Measurements from ENCODE around the gene KRT76.

KRT76 gene

GRCh38 chr12:52808573-52809160 lies 31.5 kb upstream of the KRT76 start:
- no peak overlapping the region for H3K4me3 ChIP-seq (ENCODE audit: low read depth, low read length)
- no peak for DNase-seq (ENCODE audit: low read depth)
- in situ Hi-C loops (cut with HindIII; ENCODE audit: low sequenced_read_pairs): no loop called here
- no peak for TF ChIP-seq CTCF (IDR thresholded peaks at IDR 0.05; ENCODE audit: low read depth, low read length, missing control alignments)

- DNase-seq (ENCODE audit: low read depth): no peak
- TF ChIP-seq CTCF (IDR thresholded peaks at IDR 0.05; ENCODE audit: low read depth, low read length, missing control alignments): no peak
- no peak overlapping the region for H3K4me3 ChIP-seq (ENCODE audit: low read depth, low read length)
- in situ Hi-C loops (cut with HindIII; ENCODE audit: low sequenced_read_pairs): no loop called here
Measured at GRCh38 chr12:52807544-52808470, 30.7 kb upstream of the KRT76 start.

- no peak for TF ChIP-seq CTCF (IDR thresholded peaks at IDR 0.05; ENCODE audit: low read depth, low read length, missing control alignments)
- DNase-seq (ENCODE audit: low read depth): no peak
- in situ Hi-C loops (cut with HindIII; ENCODE audit: low sequenced_read_pairs): no loop called here
Measured at GRCh38 chr12:52806821-52807543, 29.8 kb upstream of the KRT76 start.

GRCh38 chr12:52806169-52806811 lies 29.1 kb upstream of the KRT76 start:
- TF ChIP-seq CTCF (IDR thresholded peaks at IDR 0.05; ENCODE audit: low read depth, low read length, missing control alignments): no peak
- DNase-seq (ENCODE audit: low read depth): no peak
- in situ Hi-C loops (cut with HindIII; ENCODE audit: low sequenced_read_pairs): no loop called here
- no peak overlapping the region for H3K4me3 ChIP-seq (ENCODE audit: low read depth, low read length)

More at GRCh38 chr12:52806821-52807543, 29.8 kb upstream of the KRT76 start:
- H3K4me3 ChIP-seq (ENCODE audit: low read depth, low read length): no peak overlapping the region

- in situ Hi-C loops (cut with HindIII; ENCODE audit: low sequenced_read_pairs): no loop called here
- no peak for TF ChIP-seq CTCF (IDR thresholded peaks at IDR 0.05; ENCODE audit: low read depth, low read length, missing control alignments)
- H3K4me3 ChIP-seq (ENCODE audit: low read depth, low read length): no peak overlapping the region
- DNase-seq (ENCODE audit: low read depth): no peak
Measured at GRCh38 chr12:52805739-52806138, 28.6 kb upstream of the KRT76 start.

GRCh38 chr12:52805000-52805399 lies 27.9 kb upstream of the KRT76 start:
- no peak for DNase-seq (ENCODE audit: low read depth)
- in situ Hi-C loops (cut with HindIII; ENCODE audit: low sequenced_read_pairs): no loop called here
- TF ChIP-seq CTCF (IDR thresholded peaks at IDR 0.05; ENCODE audit: low read depth, low read length, missing control alignments): no peak
- H3K4me3 ChIP-seq (ENCODE audit: low read depth, low read length): no peak overlapping the region
